NCI-H526 (cell line): ENCODE data around the gene C4BPA.

Experiments used
- DNase-seq, 2 experiments: peaks; one replicate each; lab custom pipeline; 2025; lab: John Stamatoyannopoulos, UW

C4BPA gene

DNA sequence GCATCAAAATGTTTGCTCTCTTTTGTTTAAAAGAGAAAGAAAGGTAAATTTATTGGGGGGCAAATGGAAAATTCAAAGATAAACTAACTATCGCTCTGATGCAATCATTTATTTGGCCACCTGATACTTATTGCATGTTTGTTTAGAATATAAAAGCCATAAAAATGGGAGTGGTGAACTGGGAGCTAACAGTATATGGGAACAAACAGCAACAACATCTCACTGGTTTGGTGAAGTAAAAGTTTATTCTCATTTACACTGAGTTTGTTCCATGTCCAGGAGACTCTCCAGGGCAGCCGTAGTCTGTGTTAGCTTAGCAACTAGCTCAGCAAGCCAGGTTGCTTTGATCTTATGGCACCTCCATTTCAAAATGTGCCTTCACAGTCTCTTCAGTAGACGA lies 20.4 kb downstream of the C4BPA start:
- DNase-seq = no peak

DNA sequence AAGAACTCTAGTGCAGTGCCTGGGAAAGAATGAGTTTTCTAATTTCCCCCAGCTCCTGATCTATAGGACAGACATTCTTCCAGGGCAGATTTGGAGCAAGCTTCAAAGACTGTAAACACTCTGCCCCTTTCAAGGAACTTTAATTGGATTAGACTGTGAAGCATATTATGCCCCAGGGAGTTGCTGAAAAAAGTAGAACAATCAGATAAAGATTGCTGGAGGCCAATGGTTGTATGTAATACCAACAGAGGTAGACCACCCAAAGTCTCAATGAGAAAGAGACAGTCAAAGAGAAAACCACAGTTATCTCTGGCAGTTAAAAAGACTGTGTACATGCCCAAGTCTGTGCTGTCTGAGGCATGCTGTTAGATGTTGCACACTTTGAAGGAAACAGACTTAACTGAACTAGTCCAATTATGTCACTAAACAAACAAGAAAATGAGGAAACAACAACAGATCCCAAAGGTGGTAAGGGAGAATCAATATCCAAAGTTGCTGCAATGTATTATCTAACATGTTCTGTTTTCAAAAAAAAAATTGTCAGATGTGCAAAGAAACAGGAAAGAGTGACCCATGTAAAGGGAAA lies 24.4 kb downstream of the C4BPA start:
- no peak for DNase-seq

DNA sequence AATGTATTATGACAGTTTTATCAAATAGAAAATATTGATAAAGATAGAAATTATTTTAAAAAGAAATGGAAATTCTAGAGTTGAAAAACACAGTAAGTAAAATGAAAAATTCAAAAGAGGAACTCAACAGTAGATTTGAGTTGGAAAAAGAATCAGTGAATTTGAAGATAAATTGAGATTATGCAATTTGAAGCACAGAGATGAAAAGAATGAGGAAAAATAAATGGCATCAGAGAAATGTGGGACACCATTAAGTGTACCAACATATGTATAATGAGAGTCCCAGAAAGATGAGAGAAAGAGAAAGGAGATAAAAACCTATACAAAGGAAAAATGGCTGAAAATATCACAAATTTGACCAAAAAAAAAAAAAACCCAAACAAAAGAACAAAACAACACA lies 25.0 kb downstream of the C4BPA start:
- no peak for DNase-seq

DNA sequence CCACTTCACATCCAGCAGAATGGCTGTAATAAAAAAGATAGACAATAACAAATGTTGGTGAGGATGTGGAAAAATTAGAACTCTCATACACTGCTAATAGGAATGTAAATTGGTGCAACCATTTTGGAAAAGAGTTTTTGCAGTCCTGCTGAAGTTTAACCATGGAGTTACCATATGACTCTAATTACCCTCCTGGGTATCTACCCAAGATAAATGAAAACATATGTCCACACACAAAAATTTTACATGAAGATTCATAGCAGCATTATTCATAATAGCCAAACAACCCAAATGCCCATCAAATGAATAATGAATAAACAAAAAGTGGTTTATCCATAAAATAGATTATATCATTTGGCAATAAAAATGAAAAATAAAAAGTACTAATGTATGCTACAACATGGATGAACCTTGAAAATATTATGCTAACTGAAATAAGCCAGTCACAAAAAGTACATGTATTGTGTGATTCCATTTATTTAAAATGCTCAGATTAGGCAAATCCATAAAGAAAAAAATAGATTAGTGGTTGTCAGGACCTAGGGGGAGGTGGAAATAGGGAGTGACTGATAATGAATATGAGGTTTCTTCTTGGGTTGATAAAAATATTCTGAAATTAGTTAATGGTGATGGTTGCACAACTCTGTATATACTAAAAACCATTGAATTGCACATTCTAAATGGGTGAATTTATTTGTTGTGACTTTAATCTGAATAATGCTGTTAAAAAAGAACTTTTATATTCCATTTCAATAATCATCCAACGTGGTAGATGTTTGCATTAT lies 26.4 kb downstream of the C4BPA start:
- no peak for DNase-seq

DNA sequence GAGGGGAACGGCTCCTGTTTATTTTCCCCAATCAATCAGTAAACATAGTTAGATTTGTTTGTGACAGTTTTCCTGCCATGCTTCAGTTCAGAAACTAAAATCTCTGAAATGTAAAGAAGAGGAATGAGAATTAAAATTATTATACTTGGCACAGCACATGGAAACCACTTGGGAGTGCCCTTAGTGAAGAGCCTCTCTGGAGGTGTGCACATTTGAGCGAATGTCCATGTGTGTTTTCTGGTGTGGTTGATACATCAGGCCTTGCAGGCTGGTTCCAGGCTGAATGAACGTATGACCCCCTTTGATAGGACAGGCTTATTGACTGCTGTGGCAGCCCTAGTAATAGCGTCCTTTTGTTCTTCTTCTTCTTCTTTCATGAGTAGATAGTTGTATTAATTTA lies 27.1 kb downstream of the C4BPA start:
- no peak for DNase-seq

DNA sequence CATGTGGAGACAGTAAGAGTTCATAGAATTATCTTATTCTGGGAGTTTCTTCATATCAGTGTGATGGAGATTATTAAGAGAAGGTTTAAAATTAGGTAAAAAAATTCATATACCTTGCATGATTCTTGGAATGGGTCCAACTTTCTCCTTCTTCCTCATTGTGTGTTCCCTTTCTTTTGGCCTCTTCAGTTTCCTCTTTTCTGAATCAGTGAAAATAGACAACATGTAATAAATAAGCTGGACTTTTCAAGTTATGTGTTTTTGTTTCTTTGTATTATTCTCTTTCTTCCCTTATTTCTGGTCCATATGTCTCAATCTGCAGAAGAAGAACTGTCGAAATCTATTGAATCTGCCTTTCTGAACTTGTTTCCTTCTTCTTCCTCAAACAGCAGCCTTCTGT lies 30.5 kb downstream of the C4BPA start:
- DNase-seq = no peak

DNA sequence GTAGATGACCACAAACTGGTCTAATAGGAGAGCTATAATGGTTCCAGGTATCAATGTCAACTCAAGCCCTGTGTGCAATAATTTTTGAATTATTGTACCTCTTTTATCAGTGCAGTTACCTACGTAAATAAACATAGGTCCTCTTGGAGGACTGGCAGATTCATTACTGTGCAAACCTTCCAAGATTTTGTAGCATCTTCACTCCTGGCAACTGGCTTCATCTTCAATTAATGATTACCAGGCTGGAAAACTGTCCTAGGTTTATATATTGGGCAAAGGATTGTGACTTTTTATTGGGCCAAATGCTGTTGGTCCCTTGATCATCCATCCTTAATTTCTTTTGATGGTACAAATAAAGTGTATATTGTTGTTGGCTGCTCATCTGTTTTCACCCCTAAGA lies 35.6 kb downstream of the C4BPA start:
- DNase-seq = no peak

DNA sequence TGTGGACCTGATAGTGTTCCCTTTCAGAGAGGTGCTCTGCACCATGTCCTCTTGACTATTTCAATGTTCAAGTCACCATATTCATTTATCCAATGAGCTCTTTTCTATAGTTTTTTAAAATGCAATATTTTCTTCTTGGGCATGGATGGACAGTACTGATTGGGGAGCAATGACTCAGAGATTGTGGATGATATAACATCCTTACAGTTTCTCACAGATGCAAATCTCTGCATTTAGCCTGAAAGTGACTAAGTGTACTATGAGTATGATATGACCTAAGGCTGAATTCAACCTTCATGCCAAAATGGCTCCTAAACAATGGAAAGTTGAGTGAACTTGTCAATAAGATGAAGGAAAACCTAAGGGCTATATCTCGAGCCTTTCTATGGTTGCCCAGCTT lies 36.5 kb downstream of the C4BPA start:
- DNase-seq = no peak

DNA sequence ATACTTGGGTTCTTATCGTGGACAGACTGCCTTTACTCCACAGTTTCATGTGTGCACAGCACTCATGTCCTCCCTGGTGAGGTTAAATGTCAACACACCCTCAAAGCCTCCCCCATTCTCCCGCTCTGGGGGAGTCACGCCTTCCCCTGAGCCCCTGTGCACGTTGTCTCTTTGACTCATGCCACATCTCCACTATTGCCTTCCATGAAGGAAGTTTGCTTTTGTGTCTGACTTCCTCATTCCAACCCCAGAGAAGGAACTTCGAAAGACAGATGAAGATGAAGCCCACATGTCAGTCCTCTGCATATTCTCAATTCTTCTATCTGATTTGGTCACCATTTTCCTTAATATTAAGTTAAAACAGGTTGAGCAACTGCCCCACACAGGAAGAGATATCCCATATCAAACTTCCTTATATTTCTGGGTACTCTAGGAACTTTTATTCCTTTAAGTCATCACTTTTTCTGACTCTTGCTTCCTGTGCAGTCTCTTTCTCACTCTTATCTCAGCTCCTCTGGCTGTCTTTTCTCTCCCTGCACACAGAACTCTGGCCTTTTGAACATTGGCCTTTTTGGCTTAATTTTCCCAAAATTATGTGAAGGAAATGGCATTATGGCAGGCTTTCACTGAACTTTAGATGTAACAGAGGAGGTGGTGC lies 41.5 kb downstream of the C4BPA start:
- DNase-seq = no peak

DNA sequence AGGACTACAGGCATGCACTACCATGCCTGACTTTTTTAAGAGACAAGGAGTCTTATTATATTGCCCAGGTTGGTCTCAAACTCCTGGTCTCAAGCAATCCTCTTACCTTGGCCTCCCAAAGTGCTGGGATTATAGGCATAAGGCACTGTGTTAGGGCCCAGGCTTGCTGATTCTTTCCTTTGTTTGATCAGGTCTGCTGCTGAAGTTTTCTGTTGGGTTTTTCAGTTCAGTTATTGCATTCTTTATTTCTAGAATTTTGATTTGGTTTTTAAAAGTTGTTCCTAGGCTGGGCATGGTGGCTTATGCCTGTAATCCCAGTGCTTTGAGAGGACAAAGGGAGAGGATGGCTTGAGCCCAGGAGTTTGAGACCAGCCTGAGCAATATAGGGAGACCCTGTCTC lies 47.9 kb downstream of the C4BPA start:
- DNase-seq = no peak

DNA sequence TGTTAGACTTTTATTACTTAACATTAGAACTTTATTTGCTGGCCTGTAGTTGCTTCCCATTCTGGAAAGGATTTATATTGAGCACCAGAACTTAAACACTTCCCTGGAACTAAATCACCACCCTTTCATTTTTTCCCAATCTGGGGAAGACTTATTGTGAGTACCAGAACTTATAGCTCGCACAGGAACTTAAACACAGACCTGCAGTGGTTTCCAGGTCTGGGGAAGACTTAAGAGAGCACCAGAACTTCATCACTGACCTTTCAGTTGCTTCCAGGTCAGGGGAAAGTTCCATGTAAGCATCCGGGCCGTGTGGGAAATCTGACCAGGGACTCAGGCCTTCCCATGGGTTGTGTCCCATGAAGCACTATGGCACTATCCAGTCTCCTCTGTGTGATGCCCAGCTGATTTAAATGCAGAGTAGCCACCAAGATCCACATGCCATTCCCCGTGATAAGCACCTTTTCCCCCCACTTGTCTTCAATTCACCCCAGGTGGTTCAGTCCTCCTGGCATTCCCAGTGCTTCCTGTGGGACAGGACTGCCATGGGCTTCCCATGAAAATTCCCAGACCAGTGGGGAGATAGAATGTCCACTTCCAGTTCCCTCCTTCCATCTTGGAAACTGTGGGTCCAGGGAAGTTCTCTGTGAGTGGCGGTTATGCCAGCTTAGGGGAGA lies 48.9 kb downstream of the C4BPA start:
- no peak for DNase-seq

DNA sequence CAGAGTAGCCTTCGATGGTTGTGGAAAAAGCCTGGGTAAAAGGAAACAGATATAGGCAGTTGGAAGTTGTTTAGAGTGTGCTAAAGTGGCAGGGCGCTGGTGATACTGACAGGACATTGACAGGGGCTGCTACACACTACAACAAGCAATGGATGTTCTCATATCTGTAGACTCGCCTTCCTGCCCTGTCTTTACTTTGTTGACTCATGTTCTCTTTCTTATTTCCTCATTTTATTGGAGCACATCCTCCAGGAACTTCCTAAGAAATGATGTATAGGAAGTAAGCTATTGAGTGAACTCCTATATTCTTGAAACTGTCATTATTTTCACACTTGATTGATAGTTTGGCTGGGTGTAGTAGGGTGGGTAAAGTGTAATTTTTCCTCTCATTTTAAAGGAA lies 51.0 kb downstream of the C4BPA start:
- no peak for DNase-seq

DNA sequence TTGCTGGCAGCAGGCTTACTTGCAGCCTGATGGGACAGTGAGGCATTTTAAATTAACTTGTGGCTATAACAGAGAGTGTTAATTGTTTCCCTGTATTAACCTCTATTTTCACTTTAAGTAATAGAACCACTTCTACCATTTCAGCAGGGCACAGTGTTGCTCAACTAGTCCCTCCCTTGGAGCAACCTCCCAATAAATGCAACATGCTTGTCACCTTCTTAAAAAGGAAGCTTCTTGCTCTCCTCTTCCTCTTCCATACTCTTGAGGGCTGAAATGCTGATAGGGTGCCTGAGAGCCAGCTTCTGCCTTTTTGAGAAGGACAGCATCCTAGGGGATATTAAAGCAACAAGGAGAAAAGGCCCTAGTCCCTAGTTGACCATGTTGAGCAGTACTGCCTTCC lies 52.1 kb downstream of the C4BPA start:
- no peak for DNase-seq

DNA sequence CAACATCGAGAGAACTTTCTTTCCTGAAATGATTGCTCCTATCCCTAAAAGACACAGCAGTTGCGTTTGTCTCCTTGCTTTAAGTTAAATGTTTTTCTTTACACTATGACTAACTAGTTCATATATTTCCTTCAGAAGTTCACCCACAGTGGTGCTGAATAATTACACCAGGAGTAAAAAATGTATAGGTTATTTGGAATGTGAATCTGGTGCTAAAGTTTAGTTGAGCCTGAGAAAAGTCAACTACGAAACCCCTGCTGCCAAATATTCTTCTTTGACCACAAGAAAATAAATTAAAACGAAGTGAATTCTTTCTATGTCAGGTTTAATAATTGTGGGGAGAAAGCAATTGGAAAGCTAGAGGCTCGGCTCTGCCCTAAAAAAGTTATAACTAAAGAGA lies 52.8 kb downstream of the C4BPA start:
- no peak for DNase-seq

DNA sequence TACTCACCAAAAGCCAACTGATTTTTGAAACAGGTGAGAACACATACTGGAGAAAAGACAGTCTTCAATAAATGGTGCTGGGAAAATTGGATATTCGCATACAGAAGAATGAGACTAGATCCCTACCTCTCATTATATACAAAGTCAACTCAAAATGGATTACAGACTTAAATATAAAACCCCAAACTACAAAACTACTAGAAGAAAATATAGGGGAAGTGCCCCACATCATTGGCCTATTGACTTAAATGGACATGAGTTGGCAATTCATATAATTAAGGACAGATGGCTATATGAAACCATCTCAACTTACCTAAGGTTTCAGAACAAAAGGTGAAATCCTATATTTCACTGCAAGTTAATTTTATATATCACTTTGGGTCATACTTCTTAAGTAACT lies 60.1 kb downstream of the C4BPA start:
- DNase-seq = no peak

DNA sequence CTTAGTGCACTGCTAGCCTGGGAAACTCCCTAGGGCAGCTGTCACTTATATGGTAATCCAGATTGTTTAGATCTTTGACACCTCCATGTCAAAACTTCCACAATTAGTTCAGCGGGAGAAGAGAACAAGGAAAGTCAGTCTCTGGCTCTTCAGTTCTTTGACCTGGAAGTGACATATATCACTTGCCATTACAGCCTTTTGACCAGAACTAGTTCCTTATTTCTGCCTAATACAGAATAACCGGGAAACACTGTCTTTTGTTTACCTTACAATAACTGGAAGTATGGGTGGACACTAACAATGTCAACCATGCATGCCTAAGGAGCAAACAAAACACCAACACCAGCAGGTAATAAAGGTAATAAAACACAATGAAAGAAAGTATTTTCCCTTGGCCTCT lies 68.3 kb downstream of the C4BPA start:
- peak in 1 of 2 experiments; percentile 12 for DNase-seq

DNA sequence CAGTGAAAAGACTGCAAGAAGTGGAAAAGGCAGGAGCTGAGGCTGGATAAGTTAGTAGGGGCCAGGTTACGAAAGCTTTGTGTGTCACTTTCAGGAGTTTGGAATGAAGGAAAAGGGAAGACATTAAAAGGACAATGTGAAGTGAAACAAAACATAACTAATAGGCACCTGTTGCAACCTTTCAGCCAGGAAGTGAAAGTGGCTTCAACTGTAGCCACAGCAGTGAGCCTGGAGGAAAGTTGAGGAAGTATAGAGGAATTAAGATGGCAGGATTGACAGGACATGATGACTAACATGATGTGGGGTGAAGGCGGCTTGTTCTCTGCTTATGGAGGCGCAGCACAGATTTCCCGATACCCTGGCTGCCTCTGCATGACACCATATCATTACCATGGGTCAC lies 68.9 kb downstream of the C4BPA start:
- DNase-seq = no peak

DNA sequence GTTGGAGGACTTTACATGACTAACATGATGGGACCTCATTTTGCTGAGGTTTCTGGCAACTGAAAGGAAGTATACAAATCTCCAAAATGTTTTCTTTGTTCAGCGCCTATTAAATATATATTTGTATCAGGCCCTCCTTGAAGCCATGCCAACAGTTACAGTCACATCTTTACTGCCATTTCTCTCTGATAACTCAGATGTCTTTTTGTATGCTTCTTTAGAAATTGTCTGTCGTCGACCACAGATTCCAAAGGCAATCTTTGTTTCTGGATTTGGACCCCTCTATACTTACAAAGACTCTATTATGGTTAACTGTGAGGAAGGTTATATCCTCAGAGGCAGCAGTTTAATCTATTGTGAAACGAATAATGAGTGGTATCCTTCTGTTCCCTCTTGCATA lies 69.4 kb downstream of the C4BPA start:
- no peak for DNase-seq

DNA sequence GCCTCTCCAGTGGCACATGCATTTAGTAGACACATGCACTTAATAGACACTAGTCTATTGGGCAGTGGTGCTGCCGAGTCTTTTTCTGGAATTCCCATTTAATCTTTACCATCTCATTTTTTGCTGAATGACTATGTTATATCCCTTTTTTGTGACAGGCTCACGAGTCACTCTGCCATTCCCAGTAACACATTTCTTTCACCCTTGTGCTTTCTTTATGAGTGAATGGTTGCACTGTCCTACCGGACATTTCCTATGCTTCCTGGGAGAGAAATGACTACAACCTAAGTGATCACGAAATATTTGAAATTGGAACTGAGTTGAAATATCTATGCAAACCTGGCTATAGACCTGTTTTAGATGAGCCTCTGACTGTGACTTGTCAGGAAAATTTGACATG lies 70.9 kb downstream of the C4BPA start:
- DNase-seq = no peak

DNA sequence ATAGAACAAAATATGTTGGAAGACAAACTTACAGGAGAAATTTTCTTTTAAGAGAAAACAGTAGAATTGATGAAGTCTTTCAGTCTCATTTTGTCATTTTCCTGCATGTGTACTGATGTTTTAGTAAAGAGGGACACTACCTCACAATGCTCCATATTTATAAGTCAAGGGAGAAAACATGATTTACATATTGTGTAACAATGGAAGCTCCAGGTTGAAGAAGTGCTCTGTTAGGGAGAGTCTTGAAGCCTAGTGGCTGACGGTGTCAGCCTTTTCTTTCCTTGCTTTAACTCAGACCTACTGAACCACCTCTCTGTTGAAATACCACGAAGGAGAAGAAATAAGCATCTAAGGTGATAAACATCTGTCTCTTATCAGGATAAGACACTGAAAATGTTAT lies 75.0 kb downstream of the C4BPA start:
- DNase-seq = no peak

DNA sequence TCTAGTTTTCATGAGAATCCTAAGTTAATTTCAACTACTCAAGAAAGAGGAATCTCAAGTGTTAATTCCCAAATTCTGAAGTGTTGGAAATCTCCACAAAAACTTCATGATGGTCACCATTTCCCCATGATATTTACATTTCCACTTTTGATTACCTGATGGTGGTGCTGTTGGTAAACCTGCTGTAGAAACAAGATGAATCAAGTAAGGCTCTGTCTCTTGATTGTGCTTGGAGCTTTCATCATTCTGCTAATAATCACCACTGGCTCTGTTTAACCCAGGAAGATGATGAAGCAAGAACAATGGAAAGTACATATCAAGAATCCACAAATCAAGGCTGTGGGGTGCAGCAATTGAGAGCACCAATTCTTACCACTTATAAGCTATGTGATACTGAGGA lies 77.8 kb downstream of the C4BPA start:
- DNase-seq = no peak

DNA sequence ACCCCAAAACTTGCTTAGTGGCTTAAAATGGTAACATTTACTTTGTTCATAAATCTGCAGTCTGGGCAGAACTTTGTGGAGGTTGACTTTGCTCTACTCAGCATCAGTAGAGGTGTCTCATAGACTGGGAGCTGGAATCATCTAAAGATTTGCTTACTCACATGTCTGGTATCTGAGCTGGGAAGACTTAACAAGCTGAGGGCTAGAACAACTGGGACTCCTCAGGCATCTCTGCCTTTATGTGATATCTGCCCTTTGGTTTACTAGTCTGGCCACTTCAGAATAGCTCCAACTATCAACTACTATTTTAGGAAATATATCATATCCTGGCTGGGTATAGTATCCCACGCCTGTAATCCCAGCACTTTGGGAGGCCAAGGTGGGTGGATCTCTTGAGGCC lies 82.5 kb downstream of the C4BPA start:
- no peak for DNase-seq

DNA sequence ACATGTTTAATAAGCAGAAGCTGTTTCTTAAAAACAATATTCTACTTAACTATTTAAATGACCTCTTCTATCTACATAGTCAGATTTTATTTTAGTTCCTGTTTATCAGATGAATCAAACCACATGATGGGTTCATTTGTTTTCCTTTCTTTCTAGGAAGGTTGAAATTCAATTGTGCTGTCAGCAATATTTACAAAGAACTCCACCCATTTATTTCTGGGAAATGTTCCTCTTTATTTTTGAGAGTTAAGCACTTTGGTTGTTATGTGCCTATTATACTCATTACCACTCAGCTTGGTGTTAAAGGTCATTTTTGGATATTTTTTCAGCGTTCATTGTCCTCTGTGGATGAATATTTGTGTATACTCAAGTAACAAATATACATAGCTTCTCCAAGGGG lies 84.9 kb downstream of the C4BPA start:
- no peak for DNase-seq
